Dendritic cell treated with granulocyte-macrophage colony-stimulating factor and Interleukin-4, amounts not matched to agents 40 ng/mL and 50 ng/mL, for 4 days (primary cell): ENCODE data around the gene CMTM2.
A peak's percentile ranks its signal among the peaks of the same experiment; 100 is the strongest.
"Not testable (repeated sequence)": the region's sequence is repeated elsewhere in the genome, so short reads cannot be mapped to it uniquely, and the experiment has no call there.

ENCODE experiments used
- H3K27ac Mint-ChIP-seq: one replicate; pipeline ENCODE4 v1.8.0; 2022; ENCODE audit warnings: mild to moderate bottlenecking, mixed read lengths
- H3K27me3 Mint-ChIP-seq: one replicate; pipeline ENCODE4 v1.8.0; 2022; ENCODE audit warnings: mild to moderate bottlenecking, mixed read lengths
- H3K36me3 Mint-ChIP-seq: one replicate; pipeline ENCODE4 v1.8.0; 2022; ENCODE audit warnings: low read depth, mixed read lengths
- H3K4me1 Mint-ChIP-seq: one replicate; pipeline ENCODE4 v1.8.0; 2022; ENCODE audit warnings: low read depth, mixed read lengths
- H3K4me3 Mint-ChIP-seq: one replicate; pipeline ENCODE4 v1.8.0; 2022; ENCODE audit warnings: mild to moderate bottlenecking, moderate library complexity, mixed read lengths
- H3K9me3 Mint-ChIP-seq: one replicate; pipeline ENCODE4 v1.8.0; 2022; ENCODE audit warnings: mixed read lengths
- intact Hi-C: fragments of 100-400 bp; cut with micrococcal nuclease; formaldehyde crosslinking; loops from one replicate; pipeline ENCODE4 v1.15.0; 2022

CMTM2 gene

DNA sequence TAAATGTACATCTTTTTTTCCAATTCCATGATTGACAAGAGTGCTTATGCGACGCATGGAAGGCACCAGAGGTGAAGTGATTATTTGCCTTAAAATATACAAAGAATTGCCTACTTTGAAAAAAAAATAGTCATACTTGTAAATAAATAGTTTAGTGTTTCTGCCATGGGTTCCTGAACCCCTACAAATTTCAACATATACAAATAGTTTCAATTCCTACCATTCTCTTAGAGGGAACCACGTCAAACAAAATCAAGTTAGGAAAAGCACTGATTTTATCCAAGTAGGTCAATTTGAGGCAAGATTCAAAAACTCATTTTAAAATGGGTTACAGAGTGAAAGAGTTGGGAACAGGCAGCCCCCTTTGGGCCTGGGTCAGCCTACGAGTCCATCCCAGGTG, 36.9 kb downstream of the CMTM2 start:
- Mint-ChIP-seq H3K36me3 (peaks cover 55% of the 10 kb centered on the region), H3K4me1 (peaks cover 31% of the 10 kb centered on the region)
- intact Hi-C loops = no loop called here

DNA sequence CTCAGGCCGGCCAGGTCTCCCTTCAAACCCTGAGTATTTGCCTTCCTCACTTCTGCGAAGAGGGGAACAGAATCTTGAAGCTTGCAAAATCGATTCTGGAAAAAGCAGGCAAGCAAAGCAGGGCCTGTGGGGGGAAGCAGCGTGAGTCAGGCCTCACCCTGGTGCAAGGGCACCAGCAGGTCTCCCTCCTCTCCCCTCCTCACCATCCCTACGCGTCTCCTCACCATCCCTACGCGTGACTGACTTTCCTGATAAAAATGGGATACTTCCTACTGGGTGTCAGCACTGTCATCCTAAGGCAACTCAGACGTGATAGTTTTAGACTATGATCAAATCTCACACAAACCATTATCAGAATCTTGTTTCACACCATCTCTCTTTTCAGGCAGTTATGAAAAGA, 37.3 kb downstream of the CMTM2 start:
- peaks cover 55% of the 10 kb centered on the region for H3K36me3 Mint-ChIP-seq
- H3K9me3 Mint-ChIP-seq = no peaks in the 10 kb centered on the region
- H3K4me1 Mint-ChIP-seq = peaks cover 31% of the 10 kb centered on the region
- no peaks in the 10 kb centered on the region for H3K27me3 Mint-ChIP-seq
- intact Hi-C loops = no loop called here
- H3K27ac Mint-ChIP-seq = peak overlapping the region; percentile 41
- H3K4me3 Mint-ChIP-seq = no peak overlapping the region

More for the DNA sequence above, 36.9 kb downstream of the CMTM2 start:
- peak overlapping the region; percentile 41 for H3K27ac Mint-ChIP-seq
- H3K9me3 Mint-ChIP-seq = no peaks in the 10 kb centered on the region
- no peaks in the 10 kb centered on the region for H3K27me3 Mint-ChIP-seq
- no peak overlapping the region for H3K4me3 Mint-ChIP-seq

DNA sequence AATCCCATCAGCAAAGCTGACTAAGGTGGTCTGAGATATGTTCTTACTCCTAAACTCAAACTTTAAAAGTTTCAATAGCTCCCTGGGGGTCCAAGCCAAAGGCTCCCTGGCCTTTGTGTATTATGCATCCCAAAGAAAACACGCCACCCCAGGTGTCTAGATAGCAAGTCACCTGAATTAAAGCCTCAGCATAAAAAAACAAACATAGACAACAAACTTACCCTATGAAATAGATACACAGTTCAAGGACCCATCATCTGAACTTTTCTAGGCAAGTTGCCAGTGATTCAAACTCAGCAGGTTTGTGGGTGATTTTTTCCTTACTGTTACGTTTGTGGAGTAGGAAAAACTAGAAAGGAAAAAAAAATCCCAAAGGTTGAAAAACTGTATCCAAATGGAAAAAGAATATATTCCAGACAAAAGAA, 37.8 kb downstream of the CMTM2 start:
- H3K27ac Mint-ChIP-seq = peak overlapping the region; percentile 41
- H3K4me3 Mint-ChIP-seq = no peak overlapping the region
- peaks cover 31% of the 10 kb centered on the region for H3K4me1 Mint-ChIP-seq
- H3K27me3 Mint-ChIP-seq = no peaks in the 10 kb centered on the region
- peaks cover 55% of the 10 kb centered on the region for H3K36me3 Mint-ChIP-seq
- H3K9me3 Mint-ChIP-seq = no peaks in the 10 kb centered on the region
- intact Hi-C loops = no loop called here

DNA sequence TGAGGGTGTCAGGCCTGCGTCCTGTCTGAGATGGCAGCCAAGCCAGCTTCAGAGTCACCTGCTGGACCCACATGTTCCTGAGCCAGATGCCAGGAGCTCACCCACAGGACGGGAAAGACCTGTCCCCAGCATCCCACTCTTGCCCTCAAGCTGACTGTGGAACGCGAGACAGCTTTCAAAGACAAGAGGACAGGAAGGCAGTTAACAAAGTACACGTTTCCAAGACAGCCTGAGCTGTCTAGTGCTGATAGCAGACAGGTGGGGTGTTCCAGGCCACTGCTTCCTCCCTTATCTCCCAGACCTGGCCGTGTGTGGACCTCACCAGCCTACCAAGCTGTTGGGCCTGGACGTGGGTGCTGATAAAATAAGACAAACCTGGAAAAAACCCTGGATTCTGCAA, 38.5 kb downstream of the CMTM2 start:
- no peaks in the 10 kb centered on the region for H3K27me3 Mint-ChIP-seq
- intact Hi-C loops = no loop called here
- no peak overlapping the region for H3K4me3 Mint-ChIP-seq
- peaks cover 31% of the 10 kb centered on the region for H3K4me1 Mint-ChIP-seq
- no peaks in the 10 kb centered on the region for H3K9me3 Mint-ChIP-seq
- no peak overlapping the region for H3K27ac Mint-ChIP-seq
- H3K36me3 Mint-ChIP-seq = peaks cover 53% of the 10 kb centered on the region

DNA sequence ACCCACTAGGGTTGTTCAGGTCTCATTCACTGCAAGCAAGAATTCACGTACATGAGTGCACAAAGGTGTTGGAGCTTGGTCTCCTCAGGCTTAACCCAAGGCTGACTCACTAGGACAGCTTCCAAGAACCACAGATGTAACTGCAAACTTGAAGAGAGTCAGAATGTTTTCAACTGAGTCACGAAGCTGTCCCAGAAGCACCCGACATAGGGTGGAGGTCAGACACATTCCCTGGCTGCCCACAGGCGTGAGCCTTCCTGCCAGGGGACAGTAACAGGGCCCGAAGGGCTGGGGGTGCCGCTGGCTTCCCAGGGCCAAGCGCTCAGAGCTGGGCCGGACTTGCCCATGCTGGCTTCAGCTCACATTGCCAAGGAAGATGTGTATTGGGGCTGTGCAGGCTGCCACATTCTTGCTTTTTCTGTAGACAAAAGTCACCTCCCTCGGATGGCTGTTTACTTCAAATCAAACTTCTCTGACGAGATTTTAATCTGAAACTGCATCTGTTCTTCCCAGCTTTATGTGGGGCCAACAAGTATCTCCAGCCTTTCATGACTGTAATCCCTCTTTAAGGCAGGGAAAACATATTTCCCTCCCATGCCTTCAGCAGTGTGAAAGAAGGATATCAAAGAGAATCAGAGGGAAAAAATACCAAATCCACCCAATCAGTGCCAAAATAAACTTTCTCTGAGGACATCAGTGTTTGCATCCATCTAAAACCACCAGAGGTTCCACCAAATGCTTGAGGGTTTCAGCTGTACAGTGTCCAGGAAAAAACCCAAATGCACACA, 39.5 kb downstream of the CMTM2 start:
- H3K36me3 Mint-ChIP-seq = peaks cover 54% of the 10 kb centered on the region
- H3K4me3 Mint-ChIP-seq = no peak overlapping the region
- H3K9me3 Mint-ChIP-seq = no peaks in the 10 kb centered on the region
- no peak overlapping the region for H3K27ac Mint-ChIP-seq
- H3K27me3 Mint-ChIP-seq = no peaks in the 10 kb centered on the region
- H3K4me1 Mint-ChIP-seq = peaks cover 31% of the 10 kb centered on the region
- intact Hi-C loops = no loop called here

DNA sequence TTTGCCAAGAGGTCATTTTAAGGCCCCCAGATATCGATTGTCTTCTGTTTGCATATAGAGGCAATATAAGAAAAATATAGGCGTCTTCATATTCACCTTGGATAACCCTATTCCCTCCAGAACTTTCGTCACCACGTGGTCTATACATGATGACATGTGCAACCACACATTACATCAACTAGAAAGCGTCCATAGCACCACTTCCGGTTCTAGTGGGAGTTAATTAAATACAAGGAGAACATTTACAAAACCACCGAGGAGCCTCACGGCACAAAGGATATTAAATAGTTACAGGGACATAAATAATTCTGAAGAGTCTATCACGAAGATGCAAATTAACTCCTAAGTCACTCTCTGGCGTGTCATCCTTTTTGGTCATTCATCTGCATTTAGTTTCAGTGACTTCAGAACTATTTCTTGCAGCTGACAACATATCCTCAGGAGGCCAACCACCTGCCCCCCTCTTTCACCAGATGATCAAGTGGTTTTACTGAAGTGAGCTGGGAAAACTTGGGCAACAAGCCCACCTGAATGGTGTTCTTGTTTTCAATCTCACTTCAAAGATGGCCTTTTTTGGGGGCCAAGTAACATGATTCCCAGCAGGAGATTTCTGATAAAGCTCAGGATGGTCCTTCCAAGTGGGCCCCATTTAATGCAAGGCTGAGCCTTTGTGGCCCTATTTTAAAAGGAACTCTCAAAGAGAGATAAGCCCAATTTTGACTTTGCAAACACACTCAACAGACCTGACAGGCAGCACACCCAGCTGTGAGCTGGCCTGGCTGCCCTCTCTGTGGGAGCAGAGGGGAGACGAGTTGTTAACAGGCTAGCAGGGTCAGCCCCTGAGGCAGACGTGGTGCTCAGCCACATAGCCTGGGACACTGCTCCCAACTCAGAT, 40.5 kb downstream of the CMTM2 start:
- H3K9me3 Mint-ChIP-seq = no peaks in the 10 kb centered on the region
- no peaks in the 10 kb centered on the region for H3K27me3 Mint-ChIP-seq
- peaks cover 31% of the 10 kb centered on the region for H3K4me1 Mint-ChIP-seq
- intact Hi-C loops = no loop called here
- H3K36me3 Mint-ChIP-seq = peaks cover 46% of the 10 kb centered on the region
- H3K27ac Mint-ChIP-seq = no peak overlapping the region
- H3K4me3 Mint-ChIP-seq = no peak overlapping the region

DNA sequence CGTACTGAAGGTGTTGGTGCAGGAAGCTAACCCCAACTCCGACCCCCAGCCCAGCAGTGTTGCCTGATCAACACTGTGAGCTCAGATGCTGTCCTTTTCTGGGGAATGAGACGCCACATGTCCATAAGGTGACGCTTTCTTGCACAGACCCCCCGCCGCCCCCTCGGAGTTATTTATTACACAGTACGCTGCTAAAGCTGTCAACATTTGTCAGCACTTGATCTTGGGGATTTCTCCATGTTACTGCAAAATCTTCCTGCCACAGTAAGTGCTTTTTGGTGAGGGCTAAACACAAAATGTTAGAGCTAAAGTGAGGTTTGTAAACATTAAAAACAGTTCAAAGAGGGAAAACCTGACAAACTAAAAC, 41.1 kb downstream of the CMTM2 start:
- no peak overlapping the region for H3K4me3 Mint-ChIP-seq
- peaks cover 39% of the 10 kb centered on the region for H3K36me3 Mint-ChIP-seq
- H3K27ac Mint-ChIP-seq = no peak overlapping the region
- no peaks in the 10 kb centered on the region for H3K9me3 Mint-ChIP-seq
- H3K4me1 Mint-ChIP-seq = peaks cover 25% of the 10 kb centered on the region
- intact Hi-C loops = no loop called here
- H3K27me3 Mint-ChIP-seq = no peaks in the 10 kb centered on the region

DNA sequence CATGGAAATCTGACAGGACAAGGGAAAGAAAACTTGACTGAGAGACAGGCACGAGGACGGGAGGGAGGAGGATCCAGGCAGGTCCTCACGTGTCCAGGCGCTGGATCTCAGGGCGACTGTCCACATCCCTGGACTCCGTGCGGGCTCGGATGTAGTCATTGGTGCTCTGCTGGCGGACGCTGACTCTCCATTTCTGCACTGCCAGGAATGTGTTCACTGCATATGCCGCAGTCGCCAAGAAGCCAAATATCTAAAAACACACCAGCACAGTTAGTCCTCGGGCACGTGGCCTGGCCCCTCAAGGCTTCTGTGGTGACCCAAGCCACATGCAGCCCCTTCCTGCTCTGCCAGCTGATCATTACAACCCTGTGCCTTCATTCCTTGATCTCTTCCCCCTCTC, 42.7 kb downstream of the CMTM2 start:
- Mint-ChIP-seq H3K27me3 (no peaks in the 10 kb centered on the region), H3K4me1 (peaks cover 12% of the 10 kb centered on the region), H3K27ac (no peak overlapping the region), H3K9me3 (no peaks in the 10 kb centered on the region), H3K4me3 (no peak overlapping the region), H3K36me3 (peaks cover 36% of the 10 kb centered on the region)
- intact Hi-C loops = no loop called here

DNA sequence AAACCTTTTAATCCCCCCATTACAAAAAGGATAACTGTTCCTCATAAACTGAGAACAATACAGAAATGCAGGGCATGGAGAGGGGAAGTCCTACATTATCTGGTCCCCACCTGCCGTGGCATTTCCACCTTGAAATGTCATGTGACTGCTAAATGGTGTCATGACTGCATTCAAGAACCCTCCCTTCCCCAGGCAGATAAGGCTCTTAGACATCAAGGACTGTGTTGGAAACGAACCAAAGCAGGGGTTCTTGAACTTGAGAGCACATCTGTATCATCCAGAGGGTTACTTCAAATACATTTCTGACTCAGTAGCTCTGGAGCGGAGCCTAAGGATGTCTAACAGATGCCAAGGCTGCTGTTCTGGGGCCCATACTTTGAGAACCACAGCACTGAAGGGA, 43.6 kb downstream of the CMTM2 start:
- H3K4me3 Mint-ChIP-seq = no peak overlapping the region
- intact Hi-C loops = no loop called here
- H3K27ac Mint-ChIP-seq = no peak overlapping the region
- no peaks in the 10 kb centered on the region for H3K27me3 Mint-ChIP-seq
- peaks cover 29% of the 10 kb centered on the region for H3K36me3 Mint-ChIP-seq
- H3K9me3 Mint-ChIP-seq = no peaks in the 10 kb centered on the region
- peaks cover 9% of the 10 kb centered on the region for H3K4me1 Mint-ChIP-seq

DNA sequence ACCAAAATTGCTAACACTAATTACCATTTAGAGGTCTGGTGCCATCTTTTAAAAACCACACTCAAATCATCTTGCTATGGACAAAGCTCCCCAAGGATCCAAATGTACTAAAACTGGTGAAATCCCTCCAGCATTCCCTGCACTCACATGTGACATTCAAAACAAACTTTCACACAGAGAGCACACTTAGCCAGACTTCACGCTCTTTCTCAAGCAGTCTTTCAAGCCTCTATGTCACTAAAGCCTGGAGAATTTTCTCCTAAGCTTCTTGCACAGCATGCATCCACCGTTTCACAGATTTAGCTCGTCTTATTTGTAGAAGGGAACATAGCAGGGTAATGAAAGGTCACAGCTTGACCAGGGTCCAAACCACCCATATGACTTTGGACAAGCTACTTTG, 44.5 kb downstream of the CMTM2 start:
- no peak overlapping the region for H3K4me3 Mint-ChIP-seq
- peaks cover 9% of the 10 kb centered on the region for H3K4me1 Mint-ChIP-seq
- no peaks in the 10 kb centered on the region for H3K27me3 Mint-ChIP-seq
- peaks cover 29% of the 10 kb centered on the region for H3K36me3 Mint-ChIP-seq
- no peaks in the 10 kb centered on the region for H3K9me3 Mint-ChIP-seq
- no peak overlapping the region for H3K27ac Mint-ChIP-seq
- intact Hi-C loops = no loop called here

DNA sequence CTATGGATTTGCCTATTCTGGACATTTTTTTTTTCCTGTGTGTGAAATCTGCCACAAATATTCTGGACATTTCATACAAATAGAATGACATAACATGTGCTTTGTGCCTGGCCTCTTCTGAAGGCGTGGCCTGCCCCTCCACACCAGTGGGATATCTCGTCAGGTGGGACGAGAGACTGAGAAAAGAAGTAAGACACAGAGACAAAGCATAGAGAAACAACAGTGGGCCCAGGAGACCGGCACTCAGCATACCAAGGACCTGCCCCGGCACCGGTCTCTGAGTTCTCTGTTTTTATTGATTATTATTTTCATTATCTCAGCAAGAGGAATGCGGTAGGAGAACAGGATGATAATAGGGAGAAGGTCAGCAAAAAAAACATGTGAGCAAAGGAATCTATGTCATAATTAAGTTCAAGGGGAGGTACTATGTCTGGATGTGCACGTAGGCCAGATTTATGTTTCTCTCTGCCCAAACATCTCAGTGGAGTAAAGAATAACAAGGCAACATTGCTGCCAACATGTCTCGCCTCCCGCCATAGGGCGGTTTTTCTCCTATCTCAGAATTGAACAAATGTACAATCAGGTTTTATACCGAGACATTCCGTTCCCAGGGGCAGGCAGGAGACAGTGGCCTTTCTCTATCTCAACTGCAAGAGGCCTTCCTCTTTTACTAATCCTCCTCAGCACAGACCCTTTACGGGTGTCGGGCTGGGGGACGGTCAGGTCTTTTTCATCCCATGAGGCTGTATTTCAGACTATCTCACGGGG, 48.5 kb downstream of the CMTM2 start:
- H3K9me3 Mint-ChIP-seq, H3K27ac Mint-ChIP-seq, intact Hi-C loops, H3K4me1 Mint-ChIP-seq, H3K4me3 Mint-ChIP-seq, H3K27me3 Mint-ChIP-seq: not testable (repeated sequence)
- H3K36me3 Mint-ChIP-seq = peaks cover 32% of the 10 kb centered on the region

DNA sequence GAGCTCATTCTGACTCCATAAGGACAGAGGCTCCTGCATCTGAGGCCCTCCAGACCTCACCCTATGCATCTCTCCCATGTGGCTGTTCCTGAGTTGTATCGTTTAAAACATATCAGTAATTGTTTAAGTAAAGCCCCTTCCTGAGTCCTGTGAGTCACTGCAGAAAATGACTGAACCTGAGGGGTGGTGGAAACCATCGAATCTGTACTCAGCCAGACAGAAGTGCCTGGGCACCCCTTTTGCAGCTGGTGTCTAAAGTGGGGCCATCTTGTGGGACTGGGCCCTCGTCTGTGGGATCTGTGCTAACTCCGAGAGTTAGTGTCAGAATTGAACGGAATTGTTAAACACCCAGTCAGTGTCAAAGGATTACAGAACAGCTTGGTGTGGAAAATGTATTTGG, 50.6 kb downstream of the CMTM2 start:
- Mint-ChIP-seq H3K4me1 (no peaks in the 10 kb centered on the region), H3K27me3 (no peaks in the 10 kb centered on the region), H3K9me3 (no peaks in the 10 kb centered on the region), H3K36me3 (peaks cover 41% of the 10 kb centered on the region), H3K27ac (no peak overlapping the region), H3K4me3 (no peak overlapping the region)
- intact Hi-C loops = no loop called here

DNA sequence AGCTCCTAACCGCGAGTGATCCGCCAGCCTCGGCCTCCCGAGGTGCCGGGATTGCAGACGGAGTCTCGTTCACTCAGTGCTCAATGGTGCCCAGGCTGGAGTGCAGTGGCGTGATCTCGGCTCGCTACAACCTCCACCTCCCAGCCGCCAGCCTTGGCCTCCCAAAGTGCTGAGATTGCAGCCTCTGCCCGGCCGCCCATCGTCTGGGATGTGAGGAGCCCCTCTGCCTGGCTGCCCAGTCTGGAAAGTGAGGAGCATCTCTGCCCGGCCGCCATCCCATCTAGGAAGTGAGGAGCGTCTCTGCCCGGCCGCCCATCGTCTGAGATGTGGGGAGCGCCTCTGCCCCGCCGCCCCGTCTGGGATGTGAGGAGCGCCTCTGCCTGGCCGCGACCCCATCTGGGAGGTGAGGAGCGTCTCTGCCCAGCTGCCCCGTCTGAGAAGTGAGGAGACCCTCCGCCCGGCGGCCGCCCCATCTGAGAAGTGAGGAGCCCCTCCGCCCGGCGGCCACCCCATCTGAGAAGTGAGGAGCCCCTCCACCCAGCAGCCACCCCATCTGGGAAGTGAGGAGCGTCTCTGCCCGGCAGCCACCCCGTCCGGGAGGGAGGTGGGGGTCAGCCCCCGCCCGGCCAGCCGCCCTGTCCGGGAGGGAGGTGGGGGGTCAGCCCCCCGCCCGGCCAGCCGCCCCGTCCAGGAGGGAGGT, 51.4 kb downstream of the CMTM2 start:
- peaks cover 42% of the 10 kb centered on the region for H3K36me3 Mint-ChIP-seq
- H3K4me3 Mint-ChIP-seq, H3K27ac Mint-ChIP-seq, H3K27me3 Mint-ChIP-seq, intact Hi-C loops, H3K9me3 Mint-ChIP-seq, H3K4me1 Mint-ChIP-seq: not testable (repeated sequence)
